A673 (cell line): ENCODE data around the gene PSMF1. TPM values are rescaled to one million over a fixed set of nuclear protein-coding genes. Genes with fewer than 3 reads are reported as not detected.

ENCODE experiments used
- BruUV-seq: library from RNA; stranded (reverse); fragments of 400-500 nt; replicated peaks from 2 replicates; lab custom pipeline; 2021; lab: Mats Ljungman, UMichigan
- CTCF ChIA-PET: fragments of 300-600 bp; sonication (Branson Sonifier 250); formaldehyde crosslinking; loops from one replicate; lab custom pipeline; 2022; ENCODE audit warnings: antibody characterized with exemption; lab: Charles Lee
- POLR2A ChIA-PET: fragments of 300-600 bp; sonication (Branson Sonifier 250); formaldehyde crosslinking; loops from one replicate; lab custom pipeline; 2022; ENCODE audit warnings: antibody characterized with exemption; ENCODE audit not compliant: low non-redundant PET; lab: Charles Lee
- DNase-seq: peaks from one replicate; pipeline ENCODE4 v3.0.0-alpha.2; 2015; ENCODE audit warnings: low spot score
- H3K27ac ChIP-seq: fragments of 200-600 bp; sonication (generic); 2 replicates; pipeline ENCODE4 v1.5.1; 2016; ENCODE audit warnings: mixed run types, low read depth, mild to moderate bottlenecking, mixed read lengths, antibody characterized with exemption, low read length; ENCODE audit not compliant: poor library complexity, severe bottlenecking
- H3K27me3 ChIP-seq: fragments of 200-600 bp; sonication (generic); replicated peaks from 2 replicates; pipeline ENCODE4 v1.6.1; 2017; ENCODE audit warnings: mixed run types, low read depth, mild to moderate bottlenecking, mixed read lengths, antibody characterized with exemption, low read length; ENCODE audit not compliant: insufficient read depth, poor library complexity
- H3K36me3 ChIP-seq: fragments of 200-600 bp; sonication (generic); 2 replicates; pipeline ENCODE4 v1.6.1; 2016; ENCODE audit warnings: mixed run types, mild to moderate bottlenecking, mixed read lengths, antibody characterized with exemption, low read length; ENCODE audit not compliant: insufficient read depth, poor library complexity, severe bottlenecking
- H3K4me1 ChIP-seq: fragments of 200-600 bp; sonication (generic); 2 replicates; pipeline ENCODE4 v1.6.1; 2017; ENCODE audit warnings: mixed run types, mild to moderate bottlenecking, mixed read lengths, antibody characterized with exemption, low read length; ENCODE audit not compliant: insufficient read depth, poor library complexity, severe bottlenecking
- H3K4me3 ChIP-seq: fragments of 200-600 bp; sonication (generic); 2 replicates; pipeline ENCODE4 v1.5.1; 2016; ENCODE audit warnings: low read depth, mixed run types, mild to moderate bottlenecking, mixed read lengths, low read length; ENCODE audit not compliant: poor library complexity, severe bottlenecking
- H3K9me3 ChIP-seq: fragments of 200-600 bp; sonication (generic); 2 replicates; pipeline ENCODE4 v1.6.1; 2016; ENCODE audit warnings: mixed run types, low read depth, mild to moderate bottlenecking, mixed read lengths, antibody characterized with exemption, low read length; ENCODE audit not compliant: poor library complexity, severe bottlenecking
- EZH2 ChIP-seq: fragments of 200-600 bp; sonication (generic); IDR thresholded peaks from 2 replicates; pipeline ENCODE4 v1.6.1; 2017; ENCODE audit warnings: borderline replicate concordance, low read depth, mild to moderate bottlenecking, mixed read lengths, antibody characterized with exemption, low read length; ENCODE audit not compliant: poor library complexity, severe bottlenecking
- intact Hi-C: fragments of 100-400 bp; cut with micrococcal nuclease; formaldehyde crosslinking; loops from one replicate; pipeline ENCODE4 v1.10.0; 2022; ENCODE audit not compliant: unreplicated experiment
- total RNA-seq: library from RNA; stranded (reverse); gene quantifications from 2 replicates; pipeline ENCODE4 v1.2.3, GENCODE V29; 2021
- TF ChIP-seq, protein P1 (sequence below): fragments of 300-800, 200-600 bp; sonication (generic); conservative IDR thresholded peaks from 2 replicates; pipeline ENCODE4 v1.5.1; 2017; ENCODE audit warnings: low read depth, mild to moderate bottlenecking, antibody characterized with exemption, low read length, moderate library complexity, mixed read lengths

PSMF1 gene
- total RNA-seq, 1 experiment from 2014 or later = 130 TPM

DNA sequence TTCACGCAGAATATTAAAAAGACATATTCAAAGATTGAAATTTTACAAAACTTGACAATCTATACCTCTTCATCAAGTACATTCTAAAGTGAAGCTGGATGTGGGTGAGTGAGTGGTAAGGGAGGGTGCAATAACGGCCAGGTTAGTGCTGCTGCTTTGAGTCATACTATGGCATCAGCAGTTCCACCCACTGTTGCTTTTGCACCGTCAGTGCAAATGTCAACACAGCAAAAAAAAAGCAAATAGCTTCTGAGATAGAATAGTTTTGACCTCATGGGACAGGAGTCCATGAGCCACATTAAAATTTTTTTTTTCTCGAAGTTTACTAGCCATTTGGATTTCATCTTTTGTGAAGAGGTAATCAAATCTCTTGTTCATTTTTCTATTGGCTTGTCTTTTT is 31.8 kb downstream of the PSMF1 start:
- CTCF ChIA-PET = no interaction called here
- H3K36me3 ChIP-seq = peaks cover 9% of the 10 kb centered on the region
- POLR2A ChIA-PET = no interaction called here

DNA sequence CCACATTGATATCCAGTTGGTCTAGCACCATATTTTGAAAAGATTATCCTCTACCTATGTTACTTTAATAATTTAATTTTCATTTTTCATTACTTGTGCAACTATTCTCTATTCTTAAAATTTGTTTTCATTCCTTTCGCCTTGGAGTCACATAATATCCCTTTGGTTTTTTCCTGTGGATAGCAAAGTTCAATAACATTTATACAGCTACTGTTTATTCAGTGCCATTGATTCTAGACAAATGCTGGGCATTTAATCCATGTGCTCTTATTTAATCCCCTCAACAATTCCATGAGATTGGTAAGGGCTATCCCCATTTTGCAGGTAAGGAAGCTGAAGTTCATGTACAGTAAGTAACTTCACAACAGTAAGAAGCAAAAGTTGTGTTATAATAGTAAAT is 32.6 kb downstream of the PSMF1 start:
- no peaks in the 10 kb centered on the region for H3K4me1 ChIP-seq
- POLR2A ChIA-PET = no interaction called here
- no peak overlapping the region for H3K4me3 ChIP-seq
- intact Hi-C loops = no loop called here
- H3K27me3 ChIP-seq = no peaks in the 10 kb centered on the region
- no peaks in the 10 kb centered on the region for H3K9me3 ChIP-seq
- H3K36me3 ChIP-seq = peaks cover 9% of the 10 kb centered on the region
- DNase-seq = no peak
- H3K27ac ChIP-seq = no peak overlapping the region
- TF ChIP-seq, protein P1, sequence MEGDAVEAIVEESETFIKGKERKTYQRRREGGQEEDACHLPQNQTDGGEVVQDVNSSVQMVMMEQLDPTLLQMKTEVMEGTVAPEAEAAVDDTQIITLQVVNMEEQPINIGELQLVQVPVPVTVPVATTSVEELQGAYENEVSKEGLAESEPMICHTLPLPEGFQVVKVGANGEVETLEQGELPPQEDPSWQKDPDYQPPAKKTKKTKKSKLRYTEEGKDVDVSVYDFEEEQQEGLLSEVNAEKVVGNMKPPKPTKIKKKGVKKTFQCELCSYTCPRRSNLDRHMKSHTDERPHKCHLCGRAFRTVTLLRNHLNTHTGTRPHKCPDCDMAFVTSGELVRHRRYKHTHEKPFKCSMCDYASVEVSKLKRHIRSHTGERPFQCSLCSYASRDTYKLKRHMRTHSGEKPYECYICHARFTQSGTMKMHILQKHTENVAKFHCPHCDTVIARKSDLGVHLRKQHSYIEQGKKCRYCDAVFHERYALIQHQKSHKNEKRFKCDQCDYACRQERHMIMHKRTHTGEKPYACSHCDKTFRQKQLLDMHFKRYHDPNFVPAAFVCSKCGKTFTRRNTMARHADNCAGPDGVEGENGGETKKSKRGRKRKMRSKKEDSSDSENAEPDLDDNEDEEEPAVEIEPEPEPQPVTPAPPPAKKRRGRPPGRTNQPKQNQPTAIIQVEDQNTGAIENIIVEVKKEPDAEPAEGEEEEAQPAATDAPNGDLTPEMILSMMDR = no peak
- TF ChIP-seq EZH2 = no peak
- CTCF ChIA-PET = no interaction called here
- BruUV-seq = no TSS peak

More for the DNA sequence above, 31.8 kb downstream of the PSMF1 start:
- no TSS peak for BruUV-seq
- no peak overlapping the region for H3K27ac ChIP-seq
- intact Hi-C loops = no loop called here
- no peaks in the 10 kb centered on the region for H3K9me3 ChIP-seq
- H3K4me1 ChIP-seq = no peaks in the 10 kb centered on the region
- TF ChIP-seq, protein P1 = no peak
- no peak for TF ChIP-seq EZH2
- no peak overlapping the region for H3K4me3 ChIP-seq
- no peaks in the 10 kb centered on the region for H3K27me3 ChIP-seq
- DNase-seq = no peak

DNA sequence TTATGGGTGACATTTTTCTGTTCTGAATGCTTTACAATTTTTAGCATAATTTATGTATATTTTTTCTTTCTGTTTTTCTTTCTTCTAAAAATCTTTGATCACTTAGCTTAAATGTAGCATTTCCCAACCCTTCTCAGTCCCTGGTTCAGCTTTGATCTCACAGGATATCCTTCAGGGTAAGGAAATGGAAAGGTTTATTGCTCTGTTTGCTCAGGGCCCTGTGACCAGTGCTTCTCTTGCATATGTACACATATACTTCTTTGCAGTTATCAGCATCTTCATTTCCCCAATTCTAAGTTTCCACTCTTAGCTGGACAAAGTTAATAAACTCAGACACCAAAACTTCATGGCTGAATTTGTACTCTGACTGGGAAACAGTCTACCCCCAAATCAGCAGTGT is 35.8 kb downstream of the PSMF1 start:
- intact Hi-C loops = no loop called here
- no peaks in the 10 kb centered on the region for H3K9me3 ChIP-seq
- H3K27me3 ChIP-seq = no peaks in the 10 kb centered on the region
- CTCF ChIA-PET = no interaction called here
- TF ChIP-seq, protein P1 = no peak
- no peak for TF ChIP-seq EZH2
- POLR2A ChIA-PET = no interaction called here
- no peak for DNase-seq
- BruUV-seq = no TSS peak
- no peak overlapping the region for H3K4me3 ChIP-seq
- H3K4me1 ChIP-seq = no peaks in the 10 kb centered on the region
- H3K27ac ChIP-seq = no peak overlapping the region
- H3K36me3 ChIP-seq = peaks cover 4% of the 10 kb centered on the region
